ENCODE measurements around the gene CTNND2.

Gene CTNND2

GRCh38 chr5:10987276-10987924 is 916.8 kb downstream of the CTNND2 start:
- no peak for DNase-seq (ENCODE audit: low read depth in 2 of 2)

GRCh38 chr5:10985721-10986110 is 918.5 kb downstream of the CTNND2 start:
- no peak for DNase-seq (ENCODE audit: low read depth in 2 of 2)

GRCh38 chr5:10985091-10985720 is 919.0 kb downstream of the CTNND2 start:
- DNase-seq (ENCODE audit: low read depth in 2 of 2): no peak

GRCh38 chr5:10984021-10984715 is 920.1 kb downstream of the CTNND2 start:
- no peak for DNase-seq (ENCODE audit: low read depth in 2 of 2)

- no peak for DNase-seq (ENCODE audit: low read depth in 2 of 2)
These were observed 921.6 kb downstream of the CTNND2 start for GRCh38 chr5:10982626-10983025.

- DNase-seq (ENCODE audit: low read depth in 2 of 2): no peak
These were observed 922.3 kb downstream of the CTNND2 start for GRCh38 chr5:10981932-10982331.

GRCh38 chr5:10977011-10977410 is 927.2 kb downstream of the CTNND2 start:
- DNase-seq (ENCODE audit: low read depth in 2 of 2): no peak

- no peak for DNase-seq (ENCODE audit: low read depth in 2 of 2)
These were observed 928.3 kb downstream of the CTNND2 start for GRCh38 chr5:10975945-10976344.

GRCh38 chr5:10974850-10975249 is 929.4 kb downstream of the CTNND2 start:
- DNase-seq (ENCODE audit: low read depth in 2 of 2): no peak

GRCh38 chr5:10973316-10973715 is 930.9 kb downstream of the CTNND2 start:
- DNase-seq (ENCODE audit: low read depth in 2 of 2): no peak

- DNase-seq (ENCODE audit: low read depth in 2 of 2): no peak
These were observed 934.5 kb downstream of the CTNND2 start for GRCh38 chr5:10969684-10970180.

GRCh38 chr5:10964806-10965205 is 939.4 kb downstream of the CTNND2 start:
- DNase-seq (ENCODE audit: low read depth in 2 of 2): no peak

- no peak for DNase-seq (ENCODE audit: low read depth in 2 of 2)
These were observed 945.5 kb downstream of the CTNND2 start for GRCh38 chr5:10958728-10959127.

GRCh38 chr5:10949856-10950630 is 954.2 kb downstream of the CTNND2 start:
- no peak for DNase-seq (ENCODE audit: low read depth in 2 of 2)

GRCh38 chr5:10946050-10946449 is 958.2 kb downstream of the CTNND2 start:
- no peak for DNase-seq (ENCODE audit: low read depth in 2 of 2)

- no peak for DNase-seq (ENCODE audit: low read depth in 2 of 2)
These were observed 962.3 kb downstream of the CTNND2 start for GRCh38 chr5:10941900-10942299.

GRCh38 chr5:10936081-10936855 is 968.0 kb downstream of the CTNND2 start:
- DNase-seq (ENCODE audit: low read depth in 2 of 2): no peak

GRCh38 chr5:10935536-10935935 is 968.7 kb downstream of the CTNND2 start:
- DNase-seq (ENCODE audit: low read depth in 2 of 2): no peak

GRCh38 chr5:10934783-10935355 is 969.4 kb downstream of the CTNND2 start:
- no peak for DNase-seq (ENCODE audit: low read depth in 2 of 2)

- no peak for DNase-seq (ENCODE audit: low read depth in 2 of 2)
These were observed 971.1 kb downstream of the CTNND2 start for GRCh38 chr5:10933121-10933520.

GRCh38 chr5:10932426-10932825 is 971.8 kb downstream of the CTNND2 start:
- no peak for DNase-seq (ENCODE audit: low read depth in 2 of 2)

Data from stimulated activated CD8-positive, alpha-beta memory T cell treated with anti-CD3 and anti-CD28 coated beads, Interleukin-15, amount 100 ng/mL, for 4 hours (primary cell).